GM19238 (cell line): ENCODE measurements around the gene STK35.

Source experiments
- DNase-seq: peaks from one replicate; pipeline ENCODE4 v3.0.0; 2011; ENCODE audit warnings: low spot score; ENCODE audit not compliant: insufficient read length

The STK35 gene

DNA sequence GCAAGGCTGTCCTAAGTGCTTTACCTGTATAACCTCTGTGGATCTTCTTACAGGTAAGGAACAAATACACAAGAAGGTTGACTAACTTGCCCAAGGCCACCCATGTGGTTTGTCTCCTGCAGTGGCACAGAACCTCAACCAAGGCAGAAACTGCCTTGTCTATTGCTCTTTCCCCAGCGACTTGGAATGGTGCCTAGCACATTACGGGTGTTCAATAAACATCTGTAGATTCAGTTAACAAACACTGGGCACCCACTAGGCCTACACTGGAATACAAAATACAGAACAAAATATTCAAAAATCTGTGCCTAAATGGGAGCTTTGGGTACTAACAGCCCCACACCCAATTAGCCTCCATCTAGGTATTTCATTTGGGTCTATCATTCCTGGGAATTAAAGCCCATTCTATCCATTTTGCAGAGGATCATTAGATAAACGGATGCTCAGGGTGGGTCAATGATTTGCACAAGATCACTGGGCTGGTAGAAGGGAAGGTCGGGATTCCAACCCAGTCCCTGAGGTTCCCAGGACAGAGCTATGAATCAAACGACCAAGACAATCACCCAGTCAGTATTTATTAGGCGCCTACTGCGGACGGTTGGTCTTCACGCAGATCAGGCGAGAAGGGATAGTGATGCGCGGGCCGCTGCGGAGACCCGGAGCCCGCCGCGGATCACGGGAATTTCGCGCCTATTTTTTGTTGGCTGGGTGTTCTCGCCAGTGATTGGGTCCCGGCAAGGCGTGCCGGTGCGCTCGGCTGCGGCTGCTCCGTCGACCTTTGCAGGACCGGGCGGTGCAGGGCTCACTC is at the start of gene STK35:
TSS of gene STK35 (plus strand) at position 771 of the 808 bp plus-strand sequence. CDS start 55 bp downstream, outside the sequence.
- DNase-seq = peak; percentile 71

DNA sequence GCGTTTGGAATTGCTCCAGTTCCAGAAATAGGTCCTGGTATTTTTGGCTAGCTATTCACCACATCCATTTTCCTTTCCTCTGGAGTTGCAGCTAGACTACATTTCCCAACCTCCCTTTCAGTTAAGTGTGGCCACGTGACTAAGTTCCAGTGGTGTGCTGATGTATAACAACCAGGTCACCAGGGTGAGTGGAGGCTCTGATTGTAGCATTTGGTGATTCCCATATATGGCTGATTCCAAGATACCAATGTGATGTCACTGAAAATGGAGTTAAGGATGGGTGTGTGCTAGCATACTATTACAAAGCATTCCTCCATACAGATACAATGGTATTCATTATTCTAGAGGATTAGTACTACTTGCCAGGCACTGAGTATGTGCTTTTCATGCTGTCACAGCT is 49.7 kb upstream of the STK35 start:
- DNase-seq = no peak

DNA sequence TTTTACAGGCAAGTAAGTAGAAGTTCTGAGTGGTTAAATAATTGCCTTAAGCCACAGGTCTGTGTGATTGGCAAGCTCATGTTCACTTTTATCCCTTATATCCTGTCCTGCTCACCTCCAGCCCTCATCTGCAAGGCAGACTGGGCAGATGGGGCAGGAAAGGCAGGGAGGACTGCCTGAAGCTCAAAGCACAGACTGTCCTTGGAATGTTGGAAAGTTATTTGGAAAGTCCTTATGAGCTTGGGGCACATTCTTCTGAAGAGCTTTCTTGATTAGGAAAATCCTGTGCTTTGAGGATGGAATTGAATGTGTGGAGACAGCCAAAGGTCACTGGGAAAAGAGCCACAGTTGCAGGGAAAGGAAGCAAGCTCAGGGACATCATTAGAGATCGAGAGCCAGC is 48.9 kb upstream of the STK35 start:
- no peak for DNase-seq

DNA sequence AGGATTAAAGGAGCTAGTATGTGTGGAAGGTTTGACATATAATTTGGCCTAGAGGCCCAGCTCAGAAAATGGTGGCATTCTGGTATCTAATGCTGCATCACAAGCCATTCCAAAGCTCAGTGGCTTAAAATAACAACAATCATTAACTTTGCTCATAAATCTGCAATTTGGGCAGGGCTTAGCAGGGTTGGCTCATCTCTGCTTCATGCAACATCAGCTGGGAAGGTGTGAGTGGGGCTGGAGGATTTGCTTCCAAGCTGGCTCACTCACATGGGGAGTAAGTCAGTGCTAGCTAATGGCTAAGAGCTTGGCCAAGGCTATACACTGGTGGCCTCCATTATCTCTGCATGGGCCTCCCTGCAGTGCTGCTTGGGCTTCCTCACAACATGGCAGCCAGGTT is 48.0 kb upstream of the STK35 start:
- no peak for DNase-seq

DNA sequence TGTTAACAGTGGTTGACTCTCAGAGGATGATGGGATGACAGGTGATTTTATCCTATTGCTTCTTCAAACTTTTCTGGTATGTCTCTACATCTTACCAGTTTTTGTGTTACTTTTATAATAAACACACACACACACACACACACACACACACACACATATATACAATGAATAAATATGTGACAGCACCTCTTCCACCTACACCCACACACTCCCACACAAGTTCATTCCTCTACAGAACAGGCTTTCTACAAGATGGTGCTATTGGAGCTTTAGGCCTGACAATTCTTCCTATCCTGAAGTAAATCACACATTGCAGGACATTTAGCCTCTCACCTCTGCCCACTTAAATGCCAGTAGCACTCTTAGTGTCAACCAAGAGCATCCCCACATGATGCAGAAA is 46.7 kb upstream of the STK35 start:
- DNase-seq = no peak

DNA sequence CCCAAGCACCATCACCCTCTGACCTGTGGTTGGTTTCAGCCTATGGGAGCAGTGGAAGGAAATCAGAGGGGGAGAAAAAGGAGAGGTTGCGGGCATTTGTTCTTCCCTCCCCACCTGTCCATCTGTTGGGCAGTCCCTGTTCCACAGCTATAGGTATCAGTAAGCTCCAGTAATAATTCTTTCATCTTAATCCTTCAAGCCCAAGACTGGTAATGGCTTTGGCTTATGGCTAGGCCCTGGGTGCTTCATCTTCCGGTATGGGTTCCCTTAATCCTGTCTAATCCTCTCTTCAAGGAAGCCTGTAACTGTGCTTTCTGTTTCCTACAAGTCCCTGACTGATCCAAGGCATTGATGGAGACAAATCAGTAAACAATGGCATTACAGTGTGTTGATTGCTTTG is 42.2 kb upstream of the STK35 start:
- DNase-seq = no peak

DNA sequence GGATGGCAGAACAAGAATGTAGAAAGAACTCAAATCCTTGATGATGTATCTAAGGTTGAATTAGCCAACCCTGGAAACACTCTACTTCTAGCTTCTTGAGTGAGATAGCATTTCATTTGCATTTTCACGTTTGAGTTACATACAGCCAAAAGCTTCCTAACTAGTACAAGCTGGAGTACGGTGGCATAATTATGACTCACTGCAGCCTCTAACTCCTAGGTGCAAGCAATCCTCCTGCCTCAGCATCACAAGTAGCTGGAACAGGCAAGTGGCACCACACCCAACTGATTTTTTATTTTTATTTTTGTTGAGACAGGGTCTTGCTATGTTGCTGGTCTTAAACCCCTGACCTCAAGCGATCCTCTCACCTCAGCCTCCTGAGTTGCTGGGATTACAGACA is 36.5 kb upstream of the STK35 start:
- DNase-seq = no peak

DNA sequence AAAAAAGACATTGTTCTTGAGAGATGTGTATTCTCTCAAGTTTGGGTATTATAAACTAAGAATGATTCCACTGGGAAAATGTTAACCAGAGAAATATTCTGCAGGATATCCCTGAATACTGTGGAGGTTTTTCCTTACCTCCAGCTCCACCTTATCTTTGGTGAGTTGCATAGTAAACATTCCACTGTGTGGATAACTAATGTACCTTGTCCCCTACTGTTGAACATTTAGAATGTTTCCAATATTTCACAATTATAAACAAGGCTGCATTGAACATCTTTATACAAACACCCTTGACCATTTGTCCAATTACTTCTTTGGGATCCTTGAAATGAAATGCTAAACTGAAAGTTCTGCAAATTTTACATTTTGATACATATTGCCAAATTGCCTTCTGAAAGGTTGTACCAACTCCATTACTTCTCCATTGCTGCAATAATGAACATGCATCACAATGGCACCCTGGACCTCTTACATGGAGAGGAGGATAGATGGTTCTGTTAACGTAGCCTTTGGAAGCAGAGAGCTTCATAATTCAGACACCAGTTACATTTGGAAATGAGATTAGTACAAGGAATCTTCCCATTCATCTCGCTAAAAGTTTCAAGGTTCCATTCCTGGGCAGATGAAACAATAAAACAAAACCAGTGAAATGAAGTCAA is 35.0 kb upstream of the STK35 start:
- DNase-seq = no peak

DNA sequence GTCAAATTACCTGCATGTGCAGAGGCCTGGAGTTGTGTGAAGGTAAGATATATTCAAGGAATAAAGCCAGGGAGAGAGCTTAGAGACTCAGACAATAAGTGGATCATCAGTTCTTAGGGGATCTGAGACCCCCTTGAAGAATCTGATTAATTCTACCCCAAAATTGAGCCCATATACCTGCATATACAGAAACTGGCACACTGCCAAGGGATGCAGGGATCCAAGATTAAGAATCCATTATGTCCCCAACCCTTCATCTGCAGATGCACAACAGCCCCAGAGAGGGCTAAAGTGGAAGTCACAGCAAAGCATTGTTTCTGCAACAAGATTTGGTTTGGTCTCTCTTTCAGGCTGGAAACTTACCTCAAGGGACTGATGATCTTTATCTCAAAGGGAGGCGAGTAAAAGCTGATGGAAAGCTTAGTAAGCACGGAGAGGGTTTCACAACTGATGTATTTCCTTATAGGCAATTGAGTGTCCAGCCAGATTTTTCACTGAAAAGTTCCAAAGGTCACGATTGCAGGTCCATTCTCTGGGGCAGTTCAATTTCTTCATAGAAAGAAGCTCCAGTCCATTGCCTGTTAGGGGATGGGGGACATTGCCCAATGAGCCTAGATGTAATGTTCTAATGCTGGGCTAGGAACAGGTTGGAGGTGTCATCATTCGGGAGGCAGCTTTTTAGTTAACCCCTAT is 20.9 kb upstream of the STK35 start:
- DNase-seq = no peak

DNA sequence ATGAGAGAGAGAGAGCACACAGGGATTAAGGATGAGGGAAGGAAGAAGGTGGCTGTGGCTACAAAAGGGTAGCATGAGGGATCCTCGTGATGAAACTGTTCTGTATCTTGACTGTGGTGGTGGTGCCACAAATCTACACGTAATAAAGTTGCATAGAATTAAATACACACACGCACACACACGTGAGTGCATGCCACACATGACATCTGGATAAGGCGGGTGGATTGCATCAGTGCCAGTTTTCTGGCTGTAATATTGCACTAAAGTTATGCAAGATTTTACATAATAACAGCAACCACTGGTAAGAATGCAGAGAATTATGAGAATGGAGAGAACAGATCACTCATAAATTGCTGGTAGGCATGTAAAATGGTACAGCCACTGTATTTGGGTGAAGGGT is 16.9 kb upstream of the STK35 start:
- no peak for DNase-seq

DNA sequence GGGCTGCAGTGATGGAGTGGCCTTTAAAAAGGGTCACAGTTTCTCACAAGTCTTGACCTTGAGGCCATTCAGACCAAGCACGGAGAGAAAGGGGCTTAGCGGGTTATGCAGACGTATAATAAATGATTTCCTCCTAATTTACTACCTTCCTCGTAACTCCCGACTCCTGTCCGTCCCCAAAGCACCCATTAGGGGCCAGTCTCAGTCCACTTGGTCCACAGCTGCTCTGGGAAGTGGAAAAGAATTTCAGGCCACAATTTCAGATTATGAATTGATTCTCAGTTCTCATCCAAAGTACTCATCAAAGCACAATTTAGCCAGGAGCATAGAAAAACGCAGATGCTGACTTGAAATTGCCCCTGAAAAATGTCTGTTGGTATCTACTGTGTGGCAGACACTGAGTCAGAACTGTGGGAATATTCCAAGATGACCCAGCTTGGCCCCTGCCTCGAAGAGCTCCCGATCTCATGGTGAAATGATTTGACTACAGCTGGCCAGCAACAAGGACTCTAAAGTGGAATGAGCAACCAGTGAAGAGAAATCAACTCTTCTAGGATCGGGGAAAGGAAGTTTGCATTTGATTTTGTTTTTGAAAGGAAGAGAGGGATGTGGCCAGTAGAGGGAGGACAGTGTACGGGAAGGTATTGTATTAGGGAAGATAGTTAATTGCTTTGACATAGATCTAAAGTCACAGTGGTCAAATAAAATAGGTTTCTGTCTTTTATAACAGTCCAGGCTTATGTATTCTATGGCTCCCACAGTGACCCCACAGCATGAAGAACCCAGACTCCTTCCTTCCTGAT is 15.2 kb upstream of the STK35 start:
- DNase-seq = no peak

DNA sequence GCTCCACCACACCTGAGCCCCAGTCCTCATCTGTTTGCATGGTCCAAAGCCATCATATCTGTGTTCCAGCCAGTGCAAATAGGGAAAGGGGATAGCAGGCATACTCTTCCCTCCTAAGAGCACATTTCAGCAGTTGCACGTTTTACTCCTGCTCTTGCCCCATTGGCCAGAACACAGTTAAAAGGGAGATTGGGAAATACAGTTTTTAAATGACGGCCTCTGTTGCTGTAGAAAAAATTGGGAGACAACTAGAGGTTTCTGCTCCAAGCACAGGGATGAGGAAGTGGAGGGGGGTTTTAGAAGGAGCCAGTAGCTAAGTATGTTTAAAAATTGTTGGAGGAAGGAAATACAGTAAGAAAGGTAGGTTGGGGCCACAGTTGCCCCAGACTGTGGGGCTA is 14.6 kb upstream of the STK35 start:
- DNase-seq = no peak

DNA sequence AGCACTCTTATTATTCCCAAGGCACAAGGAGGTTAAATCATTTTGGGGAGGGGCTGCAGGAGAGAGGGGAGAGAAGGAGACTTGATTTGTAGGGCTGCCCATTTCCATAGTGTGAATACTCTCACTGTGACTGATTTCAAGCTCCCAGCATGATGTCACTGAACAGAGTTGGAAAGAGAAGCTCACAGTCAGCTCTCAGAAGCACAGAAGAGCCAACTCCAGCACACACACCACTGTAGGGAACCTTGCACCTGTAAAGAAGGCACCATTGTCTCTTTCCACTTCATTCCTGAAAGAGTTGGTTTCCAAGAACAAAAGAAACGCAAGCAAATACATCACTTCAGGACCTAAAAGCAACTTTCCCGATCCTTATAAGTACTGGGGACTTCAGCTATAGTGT is 12.7 kb upstream of the STK35 start:
- DNase-seq = no peak

DNA sequence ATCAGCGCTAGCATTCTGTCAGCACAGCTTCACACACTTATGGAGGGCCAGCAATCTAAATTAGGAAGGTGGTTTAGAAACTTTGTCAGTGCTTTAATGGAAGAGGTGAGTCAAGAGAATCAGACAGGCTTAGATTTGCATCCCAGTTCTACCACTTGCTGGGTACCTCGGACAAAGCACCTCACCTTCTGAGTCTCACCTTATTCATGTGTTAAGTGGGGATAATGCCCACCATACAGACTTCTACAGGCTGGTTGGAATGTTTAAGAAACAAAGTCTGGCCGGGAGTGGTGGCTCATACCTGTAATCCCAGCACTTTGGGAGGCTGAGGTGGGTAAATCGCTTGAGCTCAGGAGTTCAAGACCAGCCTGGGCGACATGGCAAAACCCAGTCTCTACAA is 12.2 kb upstream of the STK35 start:
- no peak for DNase-seq

DNA sequence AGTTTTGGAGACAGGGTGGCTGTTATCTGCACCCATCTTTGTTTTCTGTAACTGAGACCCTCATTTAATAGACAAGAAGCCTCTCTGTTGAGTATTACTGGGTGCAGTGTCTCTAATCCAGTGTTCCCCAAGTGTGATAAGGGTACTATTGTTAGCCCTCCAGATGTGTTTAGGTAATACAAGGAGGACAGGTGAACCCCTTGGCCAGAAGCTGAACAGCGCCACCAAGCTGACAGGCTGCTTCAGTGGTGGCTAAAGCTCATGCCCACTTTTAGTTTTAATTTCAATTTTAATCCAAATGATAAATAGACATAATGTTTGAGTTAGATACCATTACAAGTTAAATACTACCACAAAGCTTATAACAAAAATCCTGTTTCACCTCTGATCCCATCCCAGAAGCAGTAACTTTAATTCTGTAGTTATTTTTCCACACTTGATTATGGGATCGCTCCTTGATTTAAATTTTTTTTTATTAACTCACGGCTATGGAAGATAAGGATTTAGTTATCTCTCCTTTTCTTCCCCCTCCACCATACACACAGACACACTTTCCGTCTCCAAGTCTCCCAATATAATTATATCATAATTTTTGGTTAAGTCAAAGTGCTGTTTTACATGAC is 8.4 kb upstream of the STK35 start:
- no peak for DNase-seq

DNA sequence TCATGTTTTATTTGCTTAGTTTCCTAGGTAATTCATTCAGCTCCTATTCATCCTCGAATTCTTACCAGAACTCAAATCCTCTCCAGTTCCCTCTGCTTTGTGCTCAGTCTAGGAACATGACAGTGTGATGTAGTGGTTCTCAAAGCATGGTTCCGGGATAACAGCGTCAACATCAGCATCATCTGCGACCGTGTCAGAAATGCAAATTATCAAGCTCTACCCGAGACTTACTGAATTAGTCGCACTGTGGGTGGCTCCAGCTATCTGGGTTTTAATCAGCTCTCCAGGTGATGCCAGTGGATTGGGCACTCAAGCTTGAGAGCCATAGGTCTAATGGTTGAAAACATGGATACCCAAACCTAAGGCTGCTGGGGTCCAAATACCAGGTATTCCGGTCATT is 7.7 kb upstream of the STK35 start:
- DNase-seq = no peak

DNA sequence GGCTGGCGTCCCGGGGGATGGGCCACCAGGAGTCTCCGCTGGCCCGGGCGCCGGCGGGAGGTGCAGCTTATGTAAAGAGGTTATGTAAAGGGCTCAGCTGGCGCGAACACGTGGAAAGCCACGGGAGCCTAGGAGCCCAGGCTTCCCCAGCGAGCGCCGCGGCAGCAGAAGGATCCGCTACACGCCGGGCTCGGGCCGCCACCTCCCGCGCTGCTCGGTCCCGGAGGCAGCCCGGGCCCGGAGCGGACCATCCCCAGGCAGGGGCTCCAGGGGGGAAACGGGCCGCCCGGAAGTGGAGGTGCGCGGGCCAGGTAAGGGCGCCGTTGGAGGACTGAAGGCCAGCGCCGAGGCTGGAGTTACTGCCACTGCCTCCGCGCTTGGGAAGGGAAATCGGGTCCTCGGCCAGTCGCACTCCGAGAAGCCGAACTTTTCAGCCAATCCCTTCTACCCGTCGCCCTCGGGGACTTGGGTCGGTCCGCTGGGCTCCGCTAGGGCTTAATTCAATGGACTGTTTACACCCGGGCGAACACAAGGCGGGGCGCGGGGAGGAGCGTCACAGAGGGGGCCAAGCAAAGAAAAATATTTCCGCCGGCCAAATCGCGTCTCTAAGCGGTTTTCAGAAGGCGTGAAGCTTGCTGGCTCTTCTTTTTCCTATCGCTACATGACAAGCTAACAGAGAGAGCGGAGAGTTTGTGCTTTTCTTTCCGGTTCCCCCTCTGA is 398 bp downstream of the STK35 start:
- DNase-seq = peak; percentile 90

DNA sequence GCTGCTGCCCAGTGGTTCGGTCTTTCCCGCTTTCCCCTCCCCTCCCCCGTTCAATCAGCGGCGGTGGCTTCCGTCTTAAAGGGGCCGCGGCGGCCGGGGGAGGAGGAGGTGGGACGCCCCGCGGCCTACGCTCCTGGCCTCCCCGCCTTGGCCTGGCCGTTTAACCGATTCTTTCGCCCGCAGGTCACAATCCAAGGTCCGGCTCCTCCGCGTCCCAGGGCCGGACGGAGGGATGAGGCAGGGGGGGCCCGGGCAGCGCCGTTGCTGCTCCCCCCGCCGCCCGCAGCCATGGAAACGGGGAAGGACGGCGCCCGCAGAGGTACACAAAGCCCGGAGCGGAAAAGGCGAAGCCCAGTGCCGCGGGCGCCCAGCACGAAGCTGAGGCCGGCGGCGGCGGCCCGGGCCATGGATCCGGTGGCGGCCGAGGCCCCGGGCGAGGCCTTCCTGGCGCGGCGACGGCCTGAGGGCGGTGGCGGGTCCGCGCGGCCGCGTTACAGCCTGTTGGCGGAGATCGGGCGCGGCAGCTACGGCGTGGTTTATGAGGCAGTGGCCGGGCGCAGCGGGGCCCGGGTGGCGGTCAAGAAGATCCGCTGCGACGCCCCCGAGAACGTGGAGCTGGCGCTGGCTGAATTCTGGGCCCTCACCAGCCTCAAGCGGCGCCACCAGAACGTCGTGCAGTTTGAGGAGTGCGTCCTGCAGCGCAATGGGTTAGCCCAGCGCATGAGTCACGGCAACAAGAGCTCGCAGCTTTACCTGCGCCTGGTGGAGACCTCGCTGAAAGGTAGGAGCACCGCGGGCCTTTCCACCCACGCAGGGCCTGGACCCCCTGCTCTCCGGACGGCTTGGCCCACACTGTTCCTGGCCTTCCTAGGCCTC is 1.2 kb downstream of the STK35 start:
- DNase-seq = peak; percentile 88

DNA sequence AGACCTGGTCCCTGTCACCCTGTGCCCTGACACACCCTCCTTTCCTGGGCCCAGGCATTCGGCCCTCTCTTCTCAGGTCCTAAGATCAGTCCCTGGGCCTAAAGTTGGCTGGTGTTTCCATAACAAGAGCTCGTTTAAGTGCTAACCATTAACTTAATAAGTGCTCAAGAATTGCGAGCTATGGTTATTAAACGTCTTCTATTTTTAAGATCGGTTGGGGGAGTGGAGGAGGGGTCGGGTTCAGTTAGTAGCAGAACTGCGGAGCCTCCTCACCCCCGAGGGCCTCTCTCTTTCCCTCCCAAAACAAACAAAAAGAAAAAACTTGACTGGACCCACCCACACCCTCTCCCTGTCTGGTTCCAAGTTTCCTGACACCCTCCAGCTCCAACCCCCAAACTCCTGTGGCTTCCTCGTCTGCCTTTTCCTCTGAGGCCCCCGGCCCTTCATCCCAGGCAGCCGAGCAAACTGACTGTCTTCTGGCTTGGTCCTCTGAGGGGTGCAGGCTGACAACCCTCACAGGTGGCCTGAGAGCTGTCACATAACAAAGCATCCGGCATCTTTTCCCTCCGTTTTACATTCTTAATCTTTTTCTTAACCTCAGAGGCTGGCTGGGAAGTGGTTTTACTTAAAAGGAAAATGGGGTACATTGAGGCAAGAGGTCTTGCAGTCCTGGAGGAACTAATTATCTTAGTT is 2.0 kb downstream of the STK35 start:
- no peak for DNase-seq
